NCI-H146 treated with DMSO at 0.1 percent for 48 hours (cell line): ENCODE data around the gene ACTR10.

Experiments used
- DNase-seq: peaks from one replicate; lab custom pipeline; 2025; ENCODE audit not compliant: unreplicated experiment; lab: John Stamatoyannopoulos, UW

The ACTR10 gene

DNA sequence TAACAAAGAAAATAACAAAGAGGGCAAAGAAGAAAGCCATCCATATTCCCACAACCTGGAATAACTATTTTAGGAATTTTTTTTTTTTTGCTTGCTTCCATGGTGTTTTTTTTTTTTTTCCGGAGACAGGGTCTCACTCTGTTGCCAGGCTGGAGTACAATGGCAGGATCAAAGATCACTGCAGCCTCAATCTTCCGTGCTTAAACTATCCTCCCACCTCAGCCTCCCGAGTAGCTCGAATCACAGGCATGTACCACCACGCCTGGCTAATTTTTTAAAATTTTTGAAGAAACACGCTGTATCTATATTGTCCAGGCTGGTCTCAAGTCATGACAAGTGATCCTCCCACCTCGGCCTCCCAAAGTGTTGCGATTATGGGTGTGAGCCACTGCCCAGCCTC, 78.2 kb downstream of the ACTR10 start:
- DNase-seq = no peak

DNA sequence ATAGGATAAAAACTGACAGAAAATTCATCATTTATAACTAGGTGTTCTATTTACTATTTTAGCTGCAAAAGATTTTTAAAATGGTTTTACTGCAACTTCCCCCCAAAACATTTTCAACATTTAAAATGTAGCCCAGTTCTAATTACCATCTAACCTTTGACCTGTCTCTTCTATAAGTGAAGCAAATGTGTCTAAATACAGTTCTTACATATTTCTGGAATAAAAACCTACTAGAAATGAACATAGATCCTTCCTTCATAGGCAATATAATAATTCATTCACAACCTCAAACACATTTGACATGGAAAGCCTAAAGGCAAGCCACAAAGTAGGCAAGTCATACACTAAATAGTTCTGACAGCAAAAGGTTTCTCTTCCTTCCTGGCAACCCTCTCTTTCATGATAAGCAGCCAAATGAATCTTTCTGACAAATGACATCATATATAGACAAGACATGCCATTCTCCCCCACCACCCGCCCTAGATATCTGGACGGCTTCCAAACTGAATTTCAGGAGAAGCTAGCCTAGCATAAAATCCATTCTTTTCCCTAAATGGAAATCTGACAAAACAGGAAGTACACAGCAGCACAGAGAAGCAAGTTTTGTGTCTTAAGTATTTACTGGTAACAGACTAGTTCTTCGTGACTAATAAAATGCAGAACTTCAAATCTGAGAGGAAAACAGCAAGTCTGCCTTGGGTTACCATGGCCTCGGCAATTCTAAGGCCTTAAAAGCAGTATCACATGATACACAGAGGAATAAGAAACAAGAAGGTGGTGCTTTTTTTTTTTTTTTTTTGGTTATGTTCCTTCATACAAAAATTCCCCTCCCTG, 81.2 kb downstream of the ACTR10 start:
- DNase-seq = no peak

DNA sequence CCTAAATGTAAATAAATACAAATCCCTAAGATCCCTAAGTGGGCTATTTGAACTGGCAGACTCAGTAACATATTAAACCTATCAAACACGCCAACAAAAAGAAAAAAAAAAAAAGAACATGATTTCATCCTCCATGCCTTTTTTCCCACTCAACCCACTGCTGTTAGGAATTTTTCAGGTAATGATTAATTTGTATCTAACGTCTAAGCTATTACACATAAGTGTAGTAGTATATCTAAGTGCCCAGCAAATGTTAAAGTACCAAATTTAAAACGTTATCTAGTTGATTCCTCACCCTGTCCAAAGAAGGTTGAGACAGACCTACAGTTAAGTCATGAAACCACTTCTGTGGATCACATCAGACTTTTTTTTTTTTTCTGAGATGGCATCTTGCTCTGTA, 82.0 kb downstream of the ACTR10 start:
- no peak for DNase-seq

DNA sequence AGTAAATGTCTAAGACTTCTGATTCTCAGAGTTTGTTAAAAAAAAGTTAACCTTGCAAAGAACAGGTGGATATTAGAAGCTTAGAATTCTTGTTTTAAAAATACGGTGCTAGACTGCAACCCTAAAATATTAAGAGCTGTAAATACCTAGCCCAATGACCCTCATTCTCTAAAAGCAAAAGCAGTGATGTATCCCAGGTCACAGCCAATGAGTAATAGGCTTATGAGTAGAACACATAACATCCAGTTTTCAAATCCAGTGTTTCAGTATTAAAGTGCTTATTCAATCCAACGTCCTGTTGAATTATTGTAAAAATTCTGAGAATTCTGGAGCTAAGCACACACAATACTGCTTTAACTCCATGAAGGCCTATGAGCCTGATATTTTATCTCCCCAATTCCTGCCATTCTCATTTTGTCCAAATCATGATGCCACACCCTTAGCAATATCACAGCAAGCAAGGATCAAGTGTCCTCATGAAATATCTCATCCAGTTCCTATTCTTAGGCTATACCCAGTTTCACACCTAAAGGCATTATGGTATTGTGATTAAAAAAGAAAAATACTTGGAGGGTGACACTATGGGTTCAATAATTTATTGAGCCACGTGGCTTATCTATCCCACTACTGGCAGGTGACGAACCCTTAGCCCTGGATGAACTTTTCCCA, 83.1 kb downstream of the ACTR10 start:
- DNase-seq = no peak

DNA sequence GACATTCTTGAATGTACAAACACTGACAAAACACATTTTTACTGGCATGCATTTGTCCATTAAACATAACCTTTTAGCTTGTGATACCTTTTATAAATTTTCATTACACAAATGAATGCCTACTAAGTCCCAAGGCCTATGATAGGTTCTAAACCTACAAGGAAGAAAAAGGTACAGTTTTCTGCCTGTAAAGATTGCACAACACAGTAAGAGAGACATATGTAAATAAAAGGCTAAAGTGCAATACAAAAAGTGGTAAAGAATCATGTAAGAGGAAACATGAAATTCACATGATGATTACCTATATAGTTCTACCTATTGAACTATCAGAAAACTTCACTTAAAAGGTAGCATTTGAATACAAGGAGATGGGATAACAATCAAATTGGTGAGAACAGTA, 83.8 kb downstream of the ACTR10 start:
- no peak for DNase-seq

DNA sequence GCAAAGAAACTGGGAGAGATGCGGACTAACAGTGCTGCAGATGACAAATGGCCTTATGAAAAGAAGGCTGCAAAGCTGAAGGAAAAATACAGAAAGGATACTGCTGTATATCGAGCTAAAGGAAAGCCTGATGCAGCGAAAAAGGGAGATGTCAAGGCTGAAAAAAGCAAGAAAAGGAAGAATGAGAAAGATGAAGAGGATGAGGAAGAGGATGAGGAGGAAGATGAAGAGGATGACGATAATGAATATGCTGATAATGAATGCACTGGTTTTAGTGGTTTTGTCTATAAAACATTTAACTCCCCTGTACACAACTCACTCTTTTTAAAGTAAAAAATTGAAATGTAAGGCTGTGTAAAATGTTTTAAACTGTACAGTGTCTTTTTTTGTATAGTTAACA, 85.2 kb downstream of the ACTR10 start:
- DNase-seq = no peak
